K562 (cell line): ENCODE measurements around the gene CCDC9. TPM values are rescaled to one million over a fixed set of nuclear protein-coding genes. Genes with fewer than 3 reads are reported as not detected.
A peak's percentile ranks its signal among the peaks of the same experiment; 100 is the strongest.

ENCODE experiments used
- HCFC1 ChIP-seq: IDR thresholded peaks from 2 replicates; pipeline ENCODE4 v1.6.1; 2012; ENCODE audit warnings: low read depth, low read length, improper control_type of control experiment
- KDM1A ChIP-seq, 2 experiments: fragments of 450-650 bp; IDR thresholded peaks; 2 replicates each; pipeline ENCODE4 v1.6.1; 2016; ENCODE audit warnings: mild to moderate bottlenecking in 2 of 2
- KLF10 ChIP-seq: fragments of 250-450 bp; sonication (Bioruptor Pico); IDR thresholded peaks from 2 replicates; pipeline ENCODE4 v1.6.1; 2021; ENCODE audit warnings: matching md5 sums
- NCOA1 ChIP-seq: fragments of 450-650 bp; IDR thresholded peaks from 2 replicates; pipeline ENCODE4 v1.6.1; 2016; ENCODE audit warnings: low read depth
- NFE2 ChIP-seq: IDR thresholded peaks from 2 replicates; pipeline ENCODE4 v1.6.1; 2014; ENCODE audit warnings: antibody characterized with exemption, low read depth
- RBFOX2 ChIP-seq: fragments of 200-400 bp; formaldehyde crosslinking; IDR thresholded peaks from 2 replicates; pipeline ENCODE4 v1.6.1; 2017; ENCODE audit warnings: low read depth, mild to moderate bottlenecking, low read length, moderate library complexity
- RUNX1 ChIP-seq: sonication (generic); IDR thresholded peaks from 2 replicates; pipeline ENCODE4 v1.6.1; 2016; ENCODE audit warnings: antibody characterized with exemption, low read depth
- SREBF1 ChIP-seq: fragments of 150-350 bp; IDR thresholded peaks from 2 replicates; pipeline ENCODE4 v1.6.1; 2014; ENCODE audit warnings: antibody characterized with exemption, low read depth, low read length, borderline replicate concordance
- ZBTB1 ChIP-seq: sonication (generic); formaldehyde crosslinking; IDR thresholded peaks from 2 replicates; pipeline ENCODE4 v1.8.1; 2023; ENCODE audit warnings: missing genetic modification reagents, low read depth, mild to moderate bottlenecking, borderline replicate concordance
- ZNF140 ChIP-seq: fragments of 250-450 bp; sonication (Bioruptor Pico); IDR thresholded peaks from 2 replicates; pipeline ENCODE4 v1.8.0; 2021; ENCODE audit warnings: moderate library complexity, mild to moderate bottlenecking, inconsistent platforms
- ZNF311 ChIP-seq: fragments of 250-450 bp; sonication (Bioruptor Pico); IDR thresholded peaks from 2 replicates; pipeline ENCODE4 v1.4.0; 2020; ENCODE audit warnings: mild to moderate bottlenecking, moderate library complexity
- ZNF785 ChIP-seq: fragments of 250-450 bp; sonication (Bioruptor Pico); IDR thresholded peaks from 2 replicates; pipeline ENCODE4 v1.4.0; 2020; ENCODE audit warnings: mild to moderate bottlenecking
- ZNF79 ChIP-seq: fragments of 250-450 bp; sonication (Bioruptor Pico); IDR thresholded peaks from 2 replicates; pipeline ENCODE4 v1.4.0; 2020; ENCODE audit warnings: low read depth, mild to moderate bottlenecking, moderate library complexity
- polyA plus RNA-seq, 8 experiments: library from polyadenylated mRNA; depleted of rRNA in 4 of 8; stranded (reverse) in 5 of 8; unstranded in 3 of 8; fragments of >200 nt; fragmentation: Nextera tagmentation in 2 of 8; fragmentation: Illumina TruSeq in 1 of 8; extraction: Ambion mirVana in 2 of 8; extraction: Trizol in 1 of 8; gene quantifications; 2 replicates each; pipeline versions ENCODE4 v1.2.1 to v1.2.3, GENCODE V29; 2011 to 2014; ENCODE audit warnings: inconsistent platforms in 1 of 8, missing spikeins in 1 of 8
- total RNA-seq, 7 experiments: library from RNA; depleted of rRNA in 6 of 7; stranded (reverse); fragments of >200 nt in 6 of 7; fragmentation: Illumina TruSeq in 2 of 7; extraction: Trizol in 2 of 7; gene quantifications; 2 replicates each; pipeline versions ENCODE4 v1.2.1 to v1.2.3, GENCODE V29; 2011 to 2021; ENCODE audit warnings: low replicate concordance in 1 of 7
- TF ChIP-seq, protein P1 (sequence below): IDR thresholded peaks from 3 replicates; pipeline ENCODE4 v1.6.1; 2011; ENCODE audit warnings: borderline replicate concordance, mild to moderate bottlenecking; ENCODE audit not compliant: insufficient read length, insufficient read depth
- TF ChIP-seq, protein P2 (sequence below): sonication (generic); formaldehyde crosslinking; IDR thresholded peaks from 2 replicates; pipeline ENCODE4 v1.8.0; 2022; ENCODE audit warnings: mild to moderate bottlenecking, missing genetic modification reagents, borderline replicate concordance
- TF ChIP-seq, protein P3 (sequence below), 2 experiments: fragments of 450-650 bp; IDR thresholded peaks; 2 replicates each; pipeline ENCODE4 v1.6.1; 2016
- TF ChIP-seq, protein P4 (sequence below): sonication (generic); formaldehyde crosslinking; IDR thresholded peaks from 2 replicates; pipeline ENCODE4 v1.8.0; 2023; ENCODE audit warnings: mild to moderate bottlenecking, missing genetic modification reagents
- TF ChIP-seq, protein P5 (sequence below): fragments of 450-650 bp; IDR thresholded peaks from 2 replicates; pipeline ENCODE4 v1.6.1; 2016; ENCODE audit warnings: low read depth, mild to moderate bottlenecking, moderate library complexity

Gene CCDC9
- total and polyA plus RNA-seq, 9 of the 15 experiments (the other 6 are each of a cell fraction or from before 2014, with no cell fraction given): 0.23 to 38.6 (median 8.4) TPM

DNA sequence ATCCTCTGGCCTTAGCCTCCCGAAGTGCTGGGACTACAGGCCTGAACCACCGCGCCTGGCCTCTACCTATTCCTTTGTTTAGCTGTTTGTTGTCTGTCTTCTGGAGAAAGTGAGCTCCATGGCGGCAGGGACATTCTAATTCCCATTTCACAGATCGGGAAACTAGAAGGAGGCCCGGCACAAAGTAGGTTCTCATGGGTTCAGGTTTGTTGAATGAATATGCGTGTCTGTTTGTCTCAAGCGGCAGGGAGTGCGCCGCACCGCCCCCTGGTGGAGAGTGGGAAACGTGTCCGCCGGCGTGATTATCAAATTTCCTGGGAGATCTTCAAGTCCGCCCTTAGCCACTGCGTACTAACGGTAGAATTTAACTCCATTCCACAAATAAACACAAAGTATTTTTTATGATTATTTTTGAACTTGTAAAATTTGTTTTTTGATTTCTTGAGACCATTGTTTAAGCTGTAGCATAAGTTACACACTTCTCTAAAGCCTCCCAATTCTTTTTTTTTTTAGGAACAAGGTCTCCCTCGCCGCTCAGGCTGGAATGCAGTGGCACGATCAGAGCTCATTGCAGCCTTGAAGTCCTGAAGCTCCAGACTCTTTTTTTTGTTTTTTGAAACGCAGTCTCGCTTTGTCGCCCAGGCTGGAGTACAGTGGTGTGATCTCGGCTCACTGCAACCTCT is 8.9 kb upstream of the CCDC9 start (continued):
- TF ChIP-seq, protein P1, sequence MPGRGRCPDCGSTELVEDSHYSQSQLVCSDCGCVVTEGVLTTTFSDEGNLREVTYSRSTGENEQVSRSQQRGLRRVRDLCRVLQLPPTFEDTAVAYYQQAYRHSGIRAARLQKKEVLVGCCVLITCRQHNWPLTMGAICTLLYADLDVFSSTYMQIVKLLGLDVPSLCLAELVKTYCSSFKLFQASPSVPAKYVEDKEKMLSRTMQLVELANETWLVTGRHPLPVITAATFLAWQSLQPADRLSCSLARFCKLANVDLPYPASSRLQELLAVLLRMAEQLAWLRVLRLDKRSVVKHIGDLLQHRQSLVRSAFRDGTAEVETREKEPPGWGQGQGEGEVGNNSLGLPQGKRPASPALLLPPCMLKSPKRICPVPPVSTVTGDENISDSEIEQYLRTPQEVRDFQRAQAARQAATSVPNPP: no peak
- TF ChIP-seq KLF10 (CRISPR knock-in tag) (no peak), KDM1A (IDR thresholded peaks at IDR 0.05) (peak; percentile 91 to 96), SREBF1 (no peak), ZBTB1 (CRISPR knock-in tag) (no peak), ZNF79 (no peak), RBFOX2 (peak; percentile 53), HCFC1 (peak; percentile 27; the same call in 1 of the 2 replicates), RUNX1 (no peak), ZNF140 (CRISPR knock-in tag) (0 out of 2 replicates have a peak, but pooled peaks have one; percentile 12), NCOA1 (no peak), ZNF311 (CRISPR knock-in tag) (peak; percentile 54; the same call in 1 of the 2 replicates), ZNF785 (CRISPR knock-in tag) (no peak), NFE2 (peak; percentile 13; the same call in 1 of the 2 replicates)
- TF ChIP-seq, protein P2, sequence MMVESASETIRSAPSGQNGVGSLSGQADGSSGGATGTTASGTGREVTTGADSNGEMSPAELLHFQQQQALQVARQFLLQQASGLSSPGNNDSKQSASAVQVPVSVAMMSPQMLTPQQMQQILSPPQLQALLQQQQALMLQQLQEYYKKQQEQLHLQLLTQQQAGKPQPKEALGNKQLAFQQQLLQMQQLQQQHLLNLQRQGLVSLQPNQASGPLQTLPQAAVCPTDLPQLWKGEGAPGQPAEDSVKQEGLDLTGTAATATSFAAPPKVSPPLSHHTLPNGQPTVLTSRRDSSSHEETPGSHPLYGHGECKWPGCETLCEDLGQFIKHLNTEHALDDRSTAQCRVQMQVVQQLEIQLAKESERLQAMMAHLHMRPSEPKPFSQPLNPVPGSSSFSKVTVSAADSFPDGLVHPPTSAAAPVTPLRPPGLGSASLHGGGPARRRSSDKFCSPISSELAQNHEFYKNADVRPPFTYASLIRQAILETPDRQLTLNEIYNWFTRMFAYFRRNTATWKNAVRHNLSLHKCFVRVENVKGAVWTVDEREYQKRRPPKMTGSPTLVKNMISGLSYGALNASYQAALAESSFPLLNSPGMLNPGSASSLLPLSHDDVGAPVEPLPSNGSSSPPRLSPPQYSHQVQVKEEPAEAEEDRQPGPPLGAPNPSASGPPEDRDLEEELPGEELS: no peak
- TF ChIP-seq, protein P3, sequence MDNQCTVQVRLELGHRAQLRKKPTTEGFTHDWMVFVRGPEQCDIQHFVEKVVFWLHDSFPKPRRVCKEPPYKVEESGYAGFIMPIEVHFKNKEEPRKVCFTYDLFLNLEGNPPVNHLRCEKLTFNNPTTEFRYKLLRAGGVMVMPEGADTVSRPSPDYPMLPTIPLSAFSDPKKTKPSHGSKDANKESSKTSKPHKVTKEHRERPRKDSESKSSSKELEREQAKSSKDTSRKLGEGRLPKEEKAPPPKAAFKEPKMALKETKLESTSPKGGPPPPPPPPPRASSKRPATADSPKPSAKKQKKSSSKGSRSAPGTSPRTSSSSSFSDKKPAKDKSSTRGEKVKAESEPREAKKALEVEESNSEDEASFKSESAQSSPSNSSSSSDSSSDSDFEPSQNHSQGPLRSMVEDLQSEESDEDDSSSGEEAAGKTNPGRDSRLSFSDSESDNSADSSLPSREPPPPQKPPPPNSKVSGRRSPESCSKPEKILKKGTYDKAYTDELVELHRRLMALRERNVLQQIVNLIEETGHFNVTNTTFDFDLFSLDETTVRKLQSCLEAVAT (IDR thresholded peaks at IDR 0.05): no peak
- TF ChIP-seq, protein P4, sequence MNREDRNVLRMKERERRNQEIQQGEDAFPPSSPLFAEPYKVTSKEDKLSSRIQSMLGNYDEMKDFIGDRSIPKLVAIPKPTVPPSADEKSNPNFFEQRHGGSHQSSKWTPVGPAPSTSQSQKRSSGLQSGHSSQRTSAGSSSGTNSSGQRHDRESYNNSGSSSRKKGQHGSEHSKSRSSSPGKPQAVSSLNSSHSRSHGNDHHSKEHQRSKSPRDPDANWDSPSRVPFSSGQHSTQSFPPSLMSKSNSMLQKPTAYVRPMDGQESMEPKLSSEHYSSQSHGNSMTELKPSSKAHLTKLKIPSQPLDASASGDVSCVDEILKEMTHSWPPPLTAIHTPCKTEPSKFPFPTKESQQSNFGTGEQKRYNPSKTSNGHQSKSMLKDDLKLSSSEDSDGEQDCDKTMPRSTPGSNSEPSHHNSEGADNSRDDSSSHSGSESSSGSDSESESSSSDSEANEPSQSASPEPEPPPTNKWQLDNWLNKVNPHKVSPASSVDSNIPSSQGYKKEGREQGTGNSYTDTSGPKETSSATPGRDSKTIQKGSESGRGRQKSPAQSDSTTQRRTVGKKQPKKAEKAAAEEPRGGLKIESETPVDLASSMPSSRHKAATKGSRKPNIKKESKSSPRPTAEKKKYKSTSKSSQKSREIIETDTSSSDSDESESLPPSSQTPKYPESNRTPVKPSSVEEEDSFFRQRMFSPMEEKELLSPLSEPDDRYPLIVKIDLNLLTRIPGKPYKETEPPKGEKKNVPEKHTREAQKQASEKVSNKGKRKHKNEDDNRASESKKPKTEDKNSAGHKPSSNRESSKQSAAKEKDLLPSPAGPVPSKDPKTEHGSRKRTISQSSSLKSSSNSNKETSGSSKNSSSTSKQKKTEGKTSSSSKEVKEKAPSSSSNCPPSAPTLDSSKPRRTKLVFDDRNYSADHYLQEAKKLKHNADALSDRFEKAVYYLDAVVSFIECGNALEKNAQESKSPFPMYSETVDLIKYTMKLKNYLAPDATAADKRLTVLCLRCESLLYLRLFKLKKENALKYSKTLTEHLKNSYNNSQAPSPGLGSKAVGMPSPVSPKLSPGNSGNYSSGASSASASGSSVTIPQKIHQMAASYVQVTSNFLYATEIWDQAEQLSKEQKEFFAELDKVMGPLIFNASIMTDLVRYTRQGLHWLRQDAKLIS: no peak
- TF ChIP-seq, protein P5, sequence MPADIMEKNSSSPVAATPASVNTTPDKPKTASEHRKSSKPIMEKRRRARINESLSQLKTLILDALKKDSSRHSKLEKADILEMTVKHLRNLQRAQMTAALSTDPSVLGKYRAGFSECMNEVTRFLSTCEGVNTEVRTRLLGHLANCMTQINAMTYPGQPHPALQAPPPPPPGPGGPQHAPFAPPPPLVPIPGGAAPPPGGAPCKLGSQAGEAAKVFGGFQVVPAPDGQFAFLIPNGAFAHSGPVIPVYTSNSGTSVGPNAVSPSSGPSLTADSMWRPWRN: no peak
